Keratinocyte (primary cell): ENCODE measurements around the gene ZCWPW1. TPM values are rescaled to one million over a fixed set of nuclear protein-coding genes. Genes with fewer than 3 reads are reported as not detected.

Source experiments
- DNase-seq: peaks from one replicate; pipeline ENCODE4 v3.0.0-alpha.2; 2011; ENCODE audit warnings: low read depth, missing footprints, low spot score
- FAIRE-seq: peaks from 2 replicates; lab custom pipeline; 2011; peaks lifted over from hg19 to GRCh38; lab: Jason Lieb, UNC
- H2AFZ ChIP-seq: 2 replicates; pipeline ENCODE4 v1.6.0; 2012; ENCODE audit warnings: low read length, control low read depth, inconsistent platforms; ENCODE audit not compliant: control insufficient read depth
- H3K27ac ChIP-seq: 2 replicates; pipeline ENCODE4 v1.5.1; 2011; ENCODE audit warnings: low read length; ENCODE audit not compliant: control insufficient read depth, insufficient read depth
- H3K27me3 ChIP-seq: 3 replicates; pipeline ENCODE4 v1.6.0; 2011; ENCODE audit warnings: low read length; ENCODE audit not compliant: control insufficient read depth, insufficient read depth; ENCODE audit errors: extremely low read depth
- H3K36me3 ChIP-seq, 2 experiments: 2 replicates in 1 of 2; 3 replicates in 1 of 2; pipeline ENCODE4 v1.5.1; 2011; ENCODE audit warnings: low read length in 2 of 2, mild to moderate bottlenecking in 1 of 2; ENCODE audit not compliant: control insufficient read depth in 2 of 2, insufficient read depth in 2 of 2; ENCODE audit errors: extremely low read depth in 1 of 2
- H3K4me1 ChIP-seq: 3 replicates; pipeline ENCODE4 v1.5.1; 2011; ENCODE audit warnings: low read length; ENCODE audit not compliant: control insufficient read depth, insufficient read depth; ENCODE audit errors: extremely low read depth
- H3K4me2 ChIP-seq: 3 replicates; pipeline ENCODE4 v1.6.0; 2011; ENCODE audit warnings: low read depth, low read length; ENCODE audit not compliant: control insufficient read depth, insufficient read depth; ENCODE audit errors: extremely low read depth
- H3K4me3 ChIP-seq, 3 experiments: fragments of 200-600 bp in 1 of 3; sonication (generic) in 1 of 3; 2 replicates in 2 of 3; 3 replicates in 1 of 3; pipeline ENCODE4 v1.5.1; 2011 to 2016; ENCODE audit warnings: low read length in 3 of 3, mild to moderate bottlenecking in 3 of 3, control low read depth in 2 of 3, inconsistent platforms in 1 of 3, low read depth in 1 of 3, mixed read lengths in 1 of 3, mixed run types in 1 of 3, moderate library complexity in 1 of 3; ENCODE audit not compliant: control insufficient read depth in 2 of 3, insufficient read depth in 2 of 3; ENCODE audit errors: extremely low read depth in 1 of 3
- H3K79me2 ChIP-seq: 2 replicates; pipeline ENCODE4 v1.6.0; 2012; ENCODE audit warnings: low read length; ENCODE audit not compliant: control insufficient read depth, insufficient read depth
- H3K9ac ChIP-seq: 3 replicates; pipeline ENCODE4 v1.6.0; 2011; ENCODE audit warnings: low read length; ENCODE audit not compliant: control insufficient read depth, insufficient read depth; ENCODE audit errors: extremely low read depth
- H3K9me1 ChIP-seq: 3 replicates; pipeline ENCODE4 v1.6.0; 2011; ENCODE audit warnings: low read length; ENCODE audit not compliant: control insufficient read depth, insufficient read depth; ENCODE audit errors: extremely low read depth
- H3K9me3 ChIP-seq: 2 replicates; pipeline ENCODE4 v1.5.1; 2012; ENCODE audit warnings: low read depth, low read length; ENCODE audit not compliant: control insufficient read depth
- H4K20me1 ChIP-seq: 3 replicates; pipeline ENCODE4 v1.6.0; 2011; ENCODE audit warnings: low read length; ENCODE audit not compliant: control insufficient read depth, insufficient read depth; ENCODE audit errors: extremely low read depth
- CTCF ChIP-seq, 3 experiments: IDR thresholded peaks in 1 of 3; conservative IDR thresholded peaks in 1 of 3; optimal IDR thresholded peaks in 1 of 3; 2 replicates in 2 of 3; 3 replicates in 1 of 3; pipeline versions ENCODE3 to v1.5.1; 2011; ENCODE audit warnings: low read length in 3 of 3, mild to moderate bottlenecking in 3 of 3, moderate library complexity in 2 of 3, control low read depth in 1 of 3, inconsistent platforms in 1 of 3; ENCODE audit not compliant: insufficient read depth in 2 of 3; ENCODE audit errors: extremely low read depth in 1 of 3
- EZH2 ChIP-seq: IDR thresholded peaks from one replicate; pipeline ENCODE4 v1.6.1; 2012; ENCODE audit warnings: inconsistent platforms, mild to moderate bottlenecking, low read length, moderate library complexity
- dilution Hi-C: fragments of 300-500 bp; cut with MboI; formaldehyde crosslinking; loops from one replicate; pipeline ENCODE4 v1.7.0; 2020; ENCODE audit warnings: low sequenced_read_pairs; ENCODE audit not compliant: extremely low pct_ligation_motif_present
- polyA plus RNA-seq, 5 experiments: library from polyadenylated mRNA; depleted of rRNA in 3 of 5; stranded (reverse) in 3 of 5; stranded (forward) in 1 of 5; unstranded in 1 of 5; fragments of >200 nt; gene quantifications; 1 replicate in 1 of 5; 2 replicates in 3 of 5; 3 replicates in 1 of 5; pipeline versions ENCODE4 v1.2.1 to v1.2.3, GENCODE V29; 2011 to 2012; ENCODE audit warnings: missing spikeins in 2 of 5, low read depth in 1 of 5, low replicate concordance in 1 of 5

The ZCWPW1 gene
- polyA plus RNA-seq, 1 donor (not counting 4 experiments of a cell fraction or from before 2014, with no cell fraction given), result 1.4 TPM

GRCh38 chr7:100446040-100446439, 17.5 kb upstream of the ZCWPW1 start:
- H3K9me1 ChIP-seq, result no peaks in the 10 kb centered on the region
- FAIRE-seq (no peak), DNase-seq (no peak)
- no peaks in the 10 kb centered on the region for H3K79me2 ChIP-seq
- dilution Hi-C loops, result no loop called here
- TF ChIP-seq EZH2 (no peak), CTCF (optimal IDR thresholded peaks at IDR 0.05 in 1 of 3, IDR thresholded peaks at IDR 0.05 in 1 of 3, conservative IDR thresholded peaks at IDR 0.05 in 1 of 3; ENCODE audit: extremely low read depth in 1 of 3, insufficient read depth in 2 of 3, low read length in 3 of 3) (no peak)
- no peaks in the 10 kb centered on the region for H3K9me3 ChIP-seq
- no peak overlapping the region for H3K4me3 ChIP-seq
- H3K4me2 ChIP-seq, result no peak overlapping the region
- no peak overlapping the region for H2AFZ ChIP-seq
- no peaks in the 10 kb centered on the region for H4K20me1 ChIP-seq
- peaks cover 6% of the 10 kb centered on the region for H3K4me1 ChIP-seq
- no peaks in the 10 kb centered on the region for H3K36me3 ChIP-seq
- no peak overlapping the region for H3K27ac ChIP-seq
- no peak overlapping the region for H3K9ac ChIP-seq
- no peaks in the 10 kb centered on the region for H3K27me3 ChIP-seq

- Histone ChIP-seq H3K9me3 (no peaks in the 10 kb centered on the region), H4K20me1 (no peaks in the 10 kb centered on the region), H3K4me1 (peaks cover 3% of the 10 kb centered on the region), H3K27me3 (no peaks in the 10 kb centered on the region), H3K9me1 (no peaks in the 10 kb centered on the region), H3K79me2 (no peaks in the 10 kb centered on the region), H3K9ac (no peak overlapping the region), H3K36me3 (no peaks in the 10 kb centered on the region), H3K4me3 (no peak overlapping the region), H2AFZ (no peak overlapping the region), H3K27ac (no peak overlapping the region), H3K4me2 (no peak overlapping the region)
- DNase-seq (no peak), FAIRE-seq (no peak)
- dilution Hi-C loops, result no loop called here
- no peak for TF ChIP-seq EZH2
- TF ChIP-seq CTCF (optimal IDR thresholded peaks at IDR 0.05 in 1 of 3, IDR thresholded peaks at IDR 0.05 in 1 of 3, conservative IDR thresholded peaks at IDR 0.05 in 1 of 3; ENCODE audit: extremely low read depth in 1 of 3, insufficient read depth in 2 of 3, low read length in 3 of 3), result no peak
Measured at GRCh38 chr7:100444311-100445278, 16.1 kb upstream of the ZCWPW1 start.
